HCT116 (cell line): Measurements from ENCODE around the gene CADM3. TPM values are rescaled to one million over a fixed set of nuclear protein-coding genes. Genes with fewer than 3 reads are reported as not detected.

Experiments used
- ATAC-seq: fragments of 200-7000 bp; cut with Tn5 transposase; 2 replicates; pipeline ENCODE4 v1.9.1; 2020; ENCODE audit warnings: mild to moderate bottlenecking, moderate library complexity
- BruUV-seq: library from RNA; stranded (reverse); fragments of 400-500 nt; replicated peaks from 2 replicates; lab custom pipeline; 2021; lab: Mats Ljungman, UMichigan
- CTCF ChIA-PET: fragments of 300-600 bp; sonication (Branson Sonifier 250); formaldehyde crosslinking; loops from one replicate; lab custom pipeline; 2021; ENCODE audit warnings: antibody characterized with exemption; lab: Charles Lee
- POLR2A ChIA-PET: fragments of 300-600, 350-600 bp; sonication (Branson Sonifier 250); formaldehyde crosslinking; loops from one replicate; lab custom pipeline; 2021; ENCODE audit warnings: antibody characterized with exemption; lab: Charles Lee
- RAD21 ChIA-PET, 2 experiments: fragments of 300-600 bp; sonication (Branson Sonifier 250); formaldehyde crosslinking; loops; one replicate each; lab custom pipeline; 2023; ENCODE audit warnings: low total read pairs in 2 of 2; ENCODE audit not compliant: uncharacterized antibody in 2 of 2, unreplicated experiment in 2 of 2, low non-redundant PET in 1 of 2; lab: Charles Lee
- DNase-seq: peaks from one replicate; pipeline ENCODE4 v3.0.0-alpha.2; 2010; ENCODE audit warnings: low read depth, low spot score
- H2AFZ ChIP-seq: fragments of 200-600 bp; shearing (Covaris generic), sonication (generic); 2 replicates; pipeline ENCODE4 v1.6.1; 2017; ENCODE audit warnings: low read depth, mixed run types, mixed read lengths, antibody characterized with exemption, low read length; ENCODE audit not compliant: poor library complexity, severe bottlenecking
- H3K27ac ChIP-seq: 2 replicates; pipeline ENCODE4 v1.5.1; 2012; ENCODE audit warnings: low read depth, low read length
- H3K27me3 ChIP-seq: fragments of 200-600 bp; sonication (generic); 2 replicates; pipeline ENCODE4 v1.6.1; 2016; ENCODE audit warnings: mixed run types, low read length, mixed read lengths; ENCODE audit not compliant: insufficient read depth
- H3K36me3 ChIP-seq, 2 experiments: fragments of 200-500 bp in 1 of 2; fragments of 200-600 bp in 1 of 2; sonication (Bioruptor generic) in 1 of 2; sonication (generic) in 1 of 2; 2 replicates each; pipeline versions ENCODE4 v1.5.1 to v1.6.1; 2014 to 2016; ENCODE audit warnings: low read length in 2 of 2, inconsistent platforms in 1 of 2, mixed read lengths in 1 of 2, mixed run types in 1 of 2; ENCODE audit not compliant: insufficient read depth in 2 of 2, control insufficient read depth in 1 of 2
- H3K4me1 ChIP-seq, 2 experiments: fragments of 200-600 bp in 1 of 2; sonication (generic) in 1 of 2; 2 replicates each; pipeline versions ENCODE4 v1.5.1 to v1.6.1; 2012 to 2017; ENCODE audit warnings: low read length in 2 of 2, inconsistent platforms in 1 of 2, mild to moderate bottlenecking in 1 of 2, mixed read lengths in 1 of 2, mixed run types in 1 of 2, moderate library complexity in 1 of 2; ENCODE audit not compliant: insufficient read depth in 2 of 2, control insufficient read depth in 1 of 2
- H3K4me2 ChIP-seq: fragments of 200-600 bp; sonication (generic); 2 replicates; pipeline ENCODE4 v1.6.1; 2017; ENCODE audit warnings: mixed run types, low read length, mixed read lengths
- H3K4me3 ChIP-seq, 2 experiments: fragments of 200-600 bp in 1 of 2; sonication (generic) in 1 of 2; replicated peaks in 1 of 2; 2 replicates each; pipeline ENCODE4 v1.5.1; 2011 to 2016; ENCODE audit warnings: low read length in 2 of 2, control low read depth in 1 of 2, low read depth in 1 of 2, mild to moderate bottlenecking in 1 of 2, mixed read lengths in 1 of 2, mixed run types in 1 of 2
- H3K79me2 ChIP-seq: fragments of 200-600 bp; sonication (generic); 2 replicates; pipeline ENCODE4 v1.6.1; 2017; ENCODE audit warnings: mild to moderate bottlenecking, mixed run types, low read length, moderate library complexity, mixed read lengths; ENCODE audit not compliant: insufficient read depth
- H3K9ac ChIP-seq: fragments of 200-600 bp; sonication (generic); 2 replicates; pipeline ENCODE4 v1.6.1; 2016; ENCODE audit warnings: low read length, mixed read lengths
- H3K9me2 ChIP-seq: fragments of 200-600 bp; sonication (generic), shearing (Covaris generic); 2 replicates; pipeline ENCODE4 v1.6.1; 2017; ENCODE audit warnings: mixed run types, mild to moderate bottlenecking, moderate library complexity; ENCODE audit not compliant: insufficient read depth
- H3K9me3 ChIP-seq, 2 experiments: fragments of 200-500 bp in 1 of 2; fragments of 200-600 bp in 1 of 2; sonication (Bioruptor generic) in 1 of 2; sonication (generic) in 1 of 2; 2 replicates each; pipeline ENCODE4 v1.6.1; 2014 to 2017; ENCODE audit warnings: low read length in 2 of 2, mixed read lengths in 2 of 2, inconsistent platforms in 1 of 2, low read depth in 1 of 2, mild to moderate bottlenecking in 1 of 2, mixed run types in 1 of 2, moderate library complexity in 1 of 2; ENCODE audit not compliant: control insufficient read depth in 1 of 2, insufficient read depth in 1 of 2
- H4K20me1 ChIP-seq: fragments of 200-600 bp; sonication (generic), shearing (Covaris generic); 2 replicates; pipeline ENCODE4 v1.6.1; 2017; ENCODE audit warnings: mixed run types, mild to moderate bottlenecking, moderate library complexity; ENCODE audit not compliant: insufficient read depth
- CEBPB ChIP-seq: IDR thresholded peaks from 2 replicates; pipeline ENCODE4 v1.6.1; 2012; ENCODE audit warnings: low read depth
- ELF1 ChIP-seq: IDR thresholded peaks from 2 replicates; pipeline ENCODE4 v1.6.1; 2012; ENCODE audit warnings: low read depth, borderline replicate concordance
- RAD21 ChIP-seq: IDR thresholded peaks from 2 replicates; pipeline ENCODE4 v1.6.1; 2012; ENCODE audit warnings: low read depth, mild to moderate bottlenecking
- SIN3A ChIP-seq: IDR thresholded peaks from 2 replicates; pipeline ENCODE4 v1.6.1; 2012; ENCODE audit warnings: low read depth
- SP1 ChIP-seq: IDR thresholded peaks from 2 replicates; pipeline ENCODE4 v1.6.1; 2012; ENCODE audit warnings: low read depth
- YY1 ChIP-seq: IDR thresholded peaks from 2 replicates; pipeline ENCODE4 v1.6.1; 2011; ENCODE audit warnings: low read length, low read depth, moderate library complexity, mild to moderate bottlenecking; ENCODE audit not compliant: insufficient replicate concordance; ENCODE audit errors: extremely low read depth
- intact Hi-C: fragments of 100-400 bp; cut with micrococcal nuclease; formaldehyde crosslinking; loops from 2 replicates; pipeline ENCODE4 v1.10.0; 2022
- total RNA-seq: library from RNA; stranded (reverse); gene quantifications from one replicate; pipeline ENCODE4 v1.2.1, GENCODE V29; 2021; ENCODE audit not compliant: unreplicated experiment
- TF ChIP-seq, protein P1 (sequence below): IDR thresholded peaks from 2 replicates; pipeline ENCODE4 v1.6.1; 2012
- TF ChIP-seq, protein P2 (sequence below): IDR thresholded peaks from 2 replicates; pipeline ENCODE4 v1.6.1; 2012; ENCODE audit warnings: low read depth

CADM3 gene
- total RNA-seq, 1 experiment from 2014 or later: not detected

DNA sequence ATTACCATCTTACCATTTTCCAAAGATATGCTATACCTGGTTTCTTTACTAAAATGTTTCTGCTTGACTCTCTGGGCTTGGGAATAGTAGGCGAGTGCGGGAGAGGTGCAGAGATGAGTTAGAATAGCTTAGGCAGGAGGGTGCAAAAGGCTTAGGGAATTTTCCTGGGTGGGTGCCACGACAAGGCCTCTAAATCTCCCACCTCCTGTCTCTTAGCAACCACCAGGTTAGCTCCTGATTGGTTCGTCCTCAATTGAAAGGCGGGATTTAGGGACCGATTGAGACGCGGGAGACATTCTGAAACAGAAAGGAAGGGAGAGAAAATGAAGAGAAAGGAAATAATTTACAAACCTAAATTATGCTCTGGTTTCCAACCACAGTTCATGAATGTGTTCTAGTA, 36.4 kb downstream of the CADM3 start:
- no peak for ATAC-seq

More for the DNA sequence above, 36.4 kb downstream of the CADM3 start:
- TF ChIP-seq, protein P1, sequence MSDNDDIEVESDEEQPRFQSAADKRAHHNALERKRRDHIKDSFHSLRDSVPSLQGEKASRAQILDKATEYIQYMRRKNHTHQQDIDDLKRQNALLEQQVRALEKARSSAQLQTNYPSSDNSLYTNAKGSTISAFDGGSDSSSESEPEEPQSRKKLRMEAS: no peak
- TF ChIP-seq RAD21 (no peak), SIN3A (no peak), YY1 (no peak), ELF1 (no peak), SP1 (no peak), CEBPB (no peak)
- TF ChIP-seq, protein P2, sequence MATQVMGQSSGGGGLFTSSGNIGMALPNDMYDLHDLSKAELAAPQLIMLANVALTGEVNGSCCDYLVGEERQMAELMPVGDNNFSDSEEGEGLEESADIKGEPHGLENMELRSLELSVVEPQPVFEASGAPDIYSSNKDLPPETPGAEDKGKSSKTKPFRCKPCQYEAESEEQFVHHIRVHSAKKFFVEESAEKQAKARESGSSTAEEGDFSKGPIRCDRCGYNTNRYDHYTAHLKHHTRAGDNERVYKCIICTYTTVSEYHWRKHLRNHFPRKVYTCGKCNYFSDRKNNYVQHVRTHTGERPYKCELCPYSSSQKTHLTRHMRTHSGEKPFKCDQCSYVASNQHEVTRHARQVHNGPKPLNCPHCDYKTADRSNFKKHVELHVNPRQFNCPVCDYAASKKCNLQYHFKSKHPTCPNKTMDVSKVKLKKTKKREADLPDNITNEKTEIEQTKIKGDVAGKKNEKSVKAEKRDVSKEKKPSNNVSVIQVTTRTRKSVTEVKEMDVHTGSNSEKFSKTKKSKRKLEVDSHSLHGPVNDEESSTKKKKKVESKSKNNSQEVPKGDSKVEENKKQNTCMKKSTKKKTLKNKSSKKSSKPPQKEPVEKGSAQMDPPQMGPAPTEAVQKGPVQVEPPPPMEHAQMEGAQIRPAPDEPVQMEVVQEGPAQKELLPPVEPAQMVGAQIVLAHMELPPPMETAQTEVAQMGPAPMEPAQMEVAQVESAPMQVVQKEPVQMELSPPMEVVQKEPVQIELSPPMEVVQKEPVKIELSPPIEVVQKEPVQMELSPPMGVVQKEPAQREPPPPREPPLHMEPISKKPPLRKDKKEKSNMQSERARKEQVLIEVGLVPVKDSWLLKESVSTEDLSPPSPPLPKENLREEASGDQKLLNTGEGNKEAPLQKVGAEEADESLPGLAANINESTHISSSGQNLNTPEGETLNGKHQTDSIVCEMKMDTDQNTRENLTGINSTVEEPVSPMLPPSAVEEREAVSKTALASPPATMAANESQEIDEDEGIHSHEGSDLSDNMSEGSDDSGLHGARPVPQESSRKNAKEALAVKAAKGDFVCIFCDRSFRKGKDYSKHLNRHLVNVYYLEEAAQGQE: no peak
- H3K4me1 ChIP-seq: no peaks in the 10 kb centered on the region
- DNase-seq: no peak
- no peak overlapping the region for H2AFZ ChIP-seq
- H3K9me3 ChIP-seq: no peaks in the 10 kb centered on the region
- no peak overlapping the region for H3K9ac ChIP-seq
- no peak overlapping the region for H3K4me3 ChIP-seq
- no peaks in the 10 kb centered on the region for H4K20me1 ChIP-seq
- no TSS peak for BruUV-seq
- intact Hi-C loops: no loop called here
- H3K27ac ChIP-seq: no peak overlapping the region
- CTCF ChIA-PET: interaction anchor here (1.6 kb wide), 1 partner anchor 46 kb away, joined by 3 read pairs; no protein-coding TSS in a partner anchor
- POLR2A ChIA-PET: no interaction called here
- RAD21 ChIA-PET: no interaction called here
- peaks cover 35% of the 10 kb centered on the region for H3K27me3 ChIP-seq
- no peak overlapping the region for H3K4me2 ChIP-seq
- no peaks in the 10 kb centered on the region for H3K36me3 ChIP-seq
- H3K9me2 ChIP-seq: no peaks in the 10 kb centered on the region
- no peaks in the 10 kb centered on the region for H3K79me2 ChIP-seq
